H1 (cell line): ENCODE results near the gene HHIP. TPM values are rescaled to one million over a fixed set of nuclear protein-coding genes. Genes with fewer than 3 reads are reported as not detected.
A peak's percentile ranks its signal among the peaks of the same experiment; 100 is the strongest.

Source experiments
- CTCF ChIA-PET: fragments of 300-600 bp; sonication (Branson Sonifier 250); formaldehyde crosslinking; loops from one replicate; lab custom pipeline; 2021; ENCODE audit not compliant: partially characterized antibody; lab: Charles Lee
- POLR2A ChIA-PET: fragments of 300-600 bp; sonication (Branson Sonifier 250); formaldehyde crosslinking; loops from one replicate; lab custom pipeline; 2021; ENCODE audit warnings: inconsistent platforms; ENCODE audit not compliant: partially characterized antibody; lab: Charles Lee
- DNase-seq, 2 experiments: peaks; one replicate each; pipeline versions ENCODE4 v3.0.0 to v3.0.0-alpha.2; 2010 to 2022; ENCODE audit warnings: low spot score in 2 of 2, low read depth in 1 of 2, mixed read lengths in 1 of 2
- FAIRE-seq: peaks from 2 replicates; lab custom pipeline; 2011; peaks lifted over from hg19 to GRCh38; lab: Jason Lieb, UNC
- H2AFZ ChIP-seq: 2 replicates; pipeline ENCODE4 v1.8.1; 2012; ENCODE audit warnings: low read length, inconsistent platforms
- H2AK5ac ChIP-seq: 2 replicates; pipeline ENCODE4 v1.6.1; 2013; ENCODE audit warnings: low read depth, low read length
- H2BK120ac ChIP-seq: replicated peaks from 2 replicates; pipeline ENCODE3; 2013; ENCODE audit warnings: low read depth, low read length, inconsistent platforms
- H2BK12ac ChIP-seq: 2 replicates; pipeline ENCODE4 v1.6.1; 2013; ENCODE audit warnings: low read depth, low read length
- H2BK15ac ChIP-seq: 2 replicates; pipeline ENCODE4 v1.6.1; 2013; ENCODE audit warnings: low read length
- H2BK20ac ChIP-seq: 2 replicates; pipeline ENCODE4 v1.6.1; 2013; ENCODE audit warnings: low read length
- H2BK5ac ChIP-seq: 2 replicates; pipeline ENCODE4 v1.6.1; 2013; ENCODE audit warnings: low read depth, low read length
- H3K14ac ChIP-seq: 2 replicates; pipeline ENCODE4 v1.6.1; 2013; ENCODE audit warnings: inconsistent platforms; ENCODE audit not compliant: insufficient read length
- H3K18ac ChIP-seq: 2 replicates; pipeline ENCODE4 v1.6.1; 2013; ENCODE audit warnings: low read length; ENCODE audit errors: extremely low read depth
- H3K23ac ChIP-seq: 2 replicates; pipeline ENCODE4 v1.6.1; 2013; ENCODE audit warnings: inconsistent platforms; ENCODE audit not compliant: insufficient read length
- H3K23me2 ChIP-seq: 2 replicates; pipeline ENCODE4 v1.6.1; 2013; ENCODE audit warnings: low read depth, low read length
- H3K27ac ChIP-seq: 2 replicates; pipeline ENCODE4 v1.6.1; 2011; ENCODE audit warnings: low read depth, low read length, inconsistent platforms
- H3K27me3 ChIP-seq, 4 experiments: replicated peaks in 1 of 4; 1 replicate in 1 of 4; 2 replicates in 3 of 4; pipeline versions ENCODE4 v1.6.1 to v1.8.1; 2011 to 2013; ENCODE audit warnings: low read length in 3 of 4, mild to moderate bottlenecking in 3 of 4, inconsistent platforms in 2 of 4, mixed read lengths in 2 of 4, moderate library complexity in 1 of 4; ENCODE audit not compliant: control insufficient read depth in 3 of 4, insufficient read depth in 3 of 4; ENCODE audit errors: extremely low read depth in 1 of 4
- H3K36me3 ChIP-seq, 4 experiments: 2 replicates each; pipeline versions ENCODE4 v1.6.1 to v1.8.1; 2011 to 2013; ENCODE audit warnings: mild to moderate bottlenecking in 4 of 4, low read length in 3 of 4, moderate library complexity in 2 of 4, control low read depth in 1 of 4, inconsistent platforms in 1 of 4; ENCODE audit not compliant: insufficient read depth in 4 of 4, control insufficient read depth in 2 of 4
- H3K4ac ChIP-seq: replicated peaks from 2 replicates; pipeline ENCODE3; 2013; ENCODE audit warnings: low read length, low read depth, mixed read lengths, inconsistent platforms; ENCODE audit not compliant: insufficient read length
- H3K4me1 ChIP-seq, 4 experiments: replicated peaks in 1 of 4; 1 replicate in 1 of 4; 2 replicates in 3 of 4; pipeline versions ENCODE4 v1.6.1 to v1.8.1; 2011 to 2013; ENCODE audit warnings: low read length in 3 of 4, inconsistent platforms in 2 of 4, mixed read lengths in 1 of 4; ENCODE audit not compliant: insufficient read depth in 4 of 4, control insufficient read depth in 3 of 4
- H3K4me2 ChIP-seq, 2 experiments: 2 replicates each; pipeline versions ENCODE4 v1.6.1 to v1.8.1; 2011 to 2013; ENCODE audit warnings: low read depth in 2 of 2, low read length in 2 of 2, control low read depth in 1 of 2, inconsistent platforms in 1 of 2, mild to moderate bottlenecking in 1 of 2; ENCODE audit not compliant: insufficient read depth in 1 of 2
- H3K4me3 ChIP-seq, 4 experiments: fragments of 200-600, 300-600 bp in 1 of 4; sonication (generic), shearing (Covaris generic), sonication (Bioruptor Twin) in 1 of 4; 2 replicates each; pipeline versions ENCODE4 v1.5.1 to v1.8.1; 2011 to 2016; ENCODE audit warnings: low read length in 4 of 4, low read depth in 3 of 4, control low read depth in 2 of 4, inconsistent platforms in 2 of 4, mild to moderate bottlenecking in 2 of 4, mixed read lengths in 1 of 4, moderate library complexity in 1 of 4; ENCODE audit not compliant: insufficient read depth in 2 of 4; ENCODE audit errors: extremely low read depth in 1 of 4
- H3K56ac ChIP-seq: replicated peaks from 2 replicates; pipeline ENCODE3; 2013; ENCODE audit warnings: low read depth, mild to moderate bottlenecking, mixed read lengths, low read length, inconsistent platforms; ENCODE audit not compliant: insufficient read length
- H3K79me1 ChIP-seq: 2 replicates; pipeline ENCODE4 v1.6.1; 2013; ENCODE audit warnings: low read depth, low read length, control low read depth
- H3K79me2 ChIP-seq, 2 experiments: 2 replicates each; pipeline versions ENCODE4 v1.6.1 to v1.8.1; 2012 to 2013; ENCODE audit warnings: low read length in 2 of 2, mild to moderate bottlenecking in 2 of 2, inconsistent platforms in 1 of 2; ENCODE audit not compliant: insufficient read depth in 2 of 2, control insufficient read depth in 1 of 2
- H3K9ac ChIP-seq, 4 experiments: replicated peaks in 1 of 4; 1 replicate in 1 of 4; 2 replicates in 3 of 4; pipeline versions ENCODE4 v1.6.1 to v1.8.1; 2011 to 2013; ENCODE audit warnings: low read depth in 3 of 4, low read length in 3 of 4, control low read depth in 2 of 4, mild to moderate bottlenecking in 2 of 4, moderate library complexity in 2 of 4, inconsistent platforms in 1 of 4; ENCODE audit errors: extremely low read depth in 1 of 4
- H3K9me3 ChIP-seq, 2 experiments: 2 replicates each; pipeline versions ENCODE4 v1.6.1 to v1.8.1; 2012 to 2013; ENCODE audit warnings: mild to moderate bottlenecking in 2 of 2, moderate library complexity in 2 of 2, control low read depth in 1 of 2, inconsistent platforms in 1 of 2, low read depth in 1 of 2, low read length in 1 of 2, mixed read lengths in 1 of 2; ENCODE audit not compliant: insufficient read depth in 2 of 2
- H4K20me1 ChIP-seq, 2 experiments: replicated peaks in 1 of 2; 2 replicates each; pipeline versions ENCODE3 to v1.8.1; 2011 to 2013; ENCODE audit warnings: inconsistent platforms in 2 of 2, low read length in 2 of 2, mild to moderate bottlenecking in 1 of 2; ENCODE audit not compliant: insufficient read depth in 2 of 2, control insufficient read depth in 1 of 2
- H4K5ac ChIP-seq: 2 replicates; pipeline ENCODE4 v1.6.1; 2013; ENCODE audit warnings: low read length, low read depth, mixed read lengths, inconsistent platforms; ENCODE audit not compliant: insufficient read length
- H4K8ac ChIP-seq: 2 replicates; pipeline ENCODE4 v1.8.0; 2013; ENCODE audit warnings: mild to moderate bottlenecking, moderate library complexity, low read length, inconsistent platforms; ENCODE audit not compliant: insufficient read depth; ENCODE audit errors: extremely low read depth
- H4K91ac ChIP-seq: replicated peaks from 2 replicates; pipeline ENCODE3; 2013; ENCODE audit warnings: low read length, mixed read lengths, inconsistent platforms; ENCODE audit not compliant: insufficient read length
- ATF2 ChIP-seq: IDR thresholded peaks from 2 replicates; pipeline ENCODE4 v1.6.1; 2012; ENCODE audit warnings: low read length, inconsistent platforms
- EP300 ChIP-seq, 2 experiments: IDR thresholded peaks; 1 replicate in 1 of 2; 2 replicates in 1 of 2; pipeline ENCODE4 v1.6.1; 2011 to 2012; ENCODE audit warnings: low read depth in 2 of 2, low read length in 2 of 2, mild to moderate bottlenecking in 2 of 2, borderline replicate concordance in 1 of 2, inconsistent platforms in 1 of 2, moderate library complexity in 1 of 2
- HDAC2 ChIP-seq, 2 experiments: fragments of 300-600 bp in 1 of 2; sonication (generic) in 1 of 2; IDR thresholded peaks; 2 replicates each; pipeline ENCODE4 v1.6.1; 2011 to 2012; ENCODE audit warnings: low read depth in 2 of 2, low read length in 2 of 2, mild to moderate bottlenecking in 2 of 2, moderate library complexity in 2 of 2, borderline replicate concordance in 1 of 2, inconsistent platforms in 1 of 2
- HDAC6 ChIP-seq: IDR thresholded peaks from one replicate; pipeline ENCODE4 v1.7.1; 2012; ENCODE audit warnings: low read depth, mild to moderate bottlenecking, inconsistent platforms, low read length, moderate library complexity
- NANOG ChIP-seq: IDR thresholded peaks from 2 replicates; pipeline ENCODE4 v1.6.1; 2011; ENCODE audit warnings: low read length, low read depth, mild to moderate bottlenecking, inconsistent platforms; ENCODE audit not compliant: insufficient read depth, poor library complexity, severe bottlenecking
- NRF1 ChIP-seq: IDR thresholded peaks from 2 replicates; pipeline ENCODE4 v1.6.1; 2011; ENCODE audit warnings: mild to moderate bottlenecking, low read depth, low read length, improper control_type of control experiment
- PHF8 ChIP-seq: fragments of 200-600 bp; sonication (generic); conservative IDR thresholded peaks from 2 replicates; pipeline ENCODE4 v1.7.1; 2012; ENCODE audit warnings: low read depth, mild to moderate bottlenecking, inconsistent platforms, low read length, moderate library complexity
- SUZ12 ChIP-seq: fragments of 200-600 bp; sonication (generic); IDR thresholded peaks from 2 replicates; pipeline ENCODE4 v1.6.1; 2012; ENCODE audit warnings: mild to moderate bottlenecking, inconsistent platforms, low read length, moderate library complexity, mixed read lengths
- TAF7 ChIP-seq: optimal IDR thresholded peaks from 2 replicates; pipeline ENCODE3; 2011; ENCODE audit warnings: low read depth, mild to moderate bottlenecking, inconsistent platforms, low read length, moderate library complexity, borderline replicate concordance
- TEAD4 ChIP-seq: IDR thresholded peaks from 2 replicates; pipeline ENCODE4 v1.6.1; 2012; ENCODE audit warnings: low read depth, low read length, inconsistent platforms, mixed read lengths
- WGBS, 2 experiments: shearing (Covaris generic) in 1 of 2; methylation state at CpG; one replicate each; pipeline versions ENCODE4 v1.1.6 to v1.1.7; 2013 to 2015; ENCODE audit warnings: low lambda C conversion rate in 2 of 2, mixed read lengths in 2 of 2, inconsistent platforms in 1 of 2, low coverage in 1 of 2, missing lambda C conversion rate in 1 of 2; ENCODE audit not compliant: insufficient replicate concordance in 2 of 2, insufficient coverage in 1 of 2, insufficient read length in 1 of 2; ENCODE audit errors: extremely low coverage in 1 of 2, missing lambda C conversion rate in 1 of 2; 5-methylcytosine and 5-hydroxymethylcytosine counted together
- polyA plus RNA-seq, 7 experiments: library from polyadenylated mRNA; depleted of rRNA in 3 of 7; stranded (reverse) in 5 of 7; unstranded in 2 of 7; fragments of >200 nt in 5 of 7; fragments of 200-250 nt in 2 of 7; gene quantifications; 1 replicate in 5 of 7; 2 replicates in 1 of 7; 4 replicates in 1 of 7; pipeline versions ENCODE4 v1.2.1 to v1.2.3, GENCODE V29; 2011 to 2013; ENCODE audit warnings: missing spikeins in 2 of 7, mixed read lengths in 2 of 7
- total RNA-seq: library from RNA; stranded (reverse); fragmentation: NEBNext Ultra II Directional; extraction: Animal tissue kit (Norgen Biotek cat#: 25700); gene quantifications from 2 replicates; pipeline ENCODE4 v1.2.1, GENCODE V29; 2021

HHIP gene
- total and polyA plus RNA-seq, 2 of the 8 experiments (the other 6 are each of a cell fraction or from before 2014, with no cell fraction given): 0.05 to 1.3 TPM

- ChIA-PET CTCF (interaction anchor here (0.6 kb wide), 1 partner anchor 339 kb away, joined by 3 read pairs; no protein-coding TSS in a partner anchor), POLR2A (no interaction called here)
- H3K23ac ChIP-seq: no peak overlapping the region
- H3K56ac ChIP-seq: no peak overlapping the region
- H4K91ac ChIP-seq: no peak overlapping the region
- no peaks in the 10 kb centered on the region for H3K36me3 ChIP-seq
- H3K4me1 ChIP-seq: peaks cover 0 to 2% (median 0%) of the 10 kb centered on the region in 4 experiments; a peak in 1 of 7 replicates
- no peaks in the 10 kb centered on the region for H3K23me2 ChIP-seq
- FAIRE-seq: no peak
- H2BK20ac ChIP-seq: no peak overlapping the region
- H4K20me1 ChIP-seq: no peaks in the 10 kb centered on the region
- H3K79me1 ChIP-seq: no peaks in the 10 kb centered on the region
- H3K27me3 ChIP-seq: no peaks in the 10 kb centered on the region
- no peaks in the 10 kb centered on the region for H3K9me3 ChIP-seq
- no peak overlapping the region for H3K4me2 ChIP-seq
- WGBS, 2 experiments: 86% methylated on average over 7 of the region's 7 CpGs; no CpG with 5 or more reads in 1 of the 2 experiments
- no peak overlapping the region for H3K4ac ChIP-seq
- no peak overlapping the region for H3K4me3 ChIP-seq
- no peak overlapping the region for H2AK5ac ChIP-seq
- H2BK15ac ChIP-seq: no peak overlapping the region
- H3K79me2 ChIP-seq: no peaks in the 10 kb centered on the region
- no peak overlapping the region for H3K14ac ChIP-seq
- 0 out of 2 replicates have a peak overlapping the region, but pooled peaks have one; percentile 23 for H2BK12ac ChIP-seq
- no peak overlapping the region for H3K27ac ChIP-seq
- H2BK120ac ChIP-seq: no peak overlapping the region
- no peak overlapping the region for H2BK5ac ChIP-seq
- no peak overlapping the region for H2AFZ ChIP-seq
- no peak overlapping the region for H4K8ac ChIP-seq
- no peak overlapping the region for H3K9ac ChIP-seq
- H3K18ac ChIP-seq: no peak overlapping the region
- no peak for DNase-seq
- H4K5ac ChIP-seq: no peak overlapping the region
- TF ChIP-seq HDAC6: no peak
- TF ChIP-seq SUZ12: no peak
- no peak for TF ChIP-seq TAF7
- no peak for TF ChIP-seq EP300 (IDR thresholded peaks at IDR 0.05; ENCODE audit: borderline replicate concordance in 1 of 2, low read depth in 2 of 2, low read length in 2 of 2)
- no peak for TF ChIP-seq ATF2
- no peak for TF ChIP-seq NRF1
- TF ChIP-seq HDAC2 (IDR thresholded peaks at IDR 0.05; ENCODE audit: borderline replicate concordance in 1 of 2, low read depth in 2 of 2, low read length in 2 of 2): no peak
- TF ChIP-seq PHF8: no peak
- no peak for TF ChIP-seq TEAD4
- TF ChIP-seq NANOG: no peak
These were observed 18.0 kb downstream of the HHIP start for GRCh38 chr4:144663834-144664475.
